ENCODE data around the gene UPF1.

DNA sequence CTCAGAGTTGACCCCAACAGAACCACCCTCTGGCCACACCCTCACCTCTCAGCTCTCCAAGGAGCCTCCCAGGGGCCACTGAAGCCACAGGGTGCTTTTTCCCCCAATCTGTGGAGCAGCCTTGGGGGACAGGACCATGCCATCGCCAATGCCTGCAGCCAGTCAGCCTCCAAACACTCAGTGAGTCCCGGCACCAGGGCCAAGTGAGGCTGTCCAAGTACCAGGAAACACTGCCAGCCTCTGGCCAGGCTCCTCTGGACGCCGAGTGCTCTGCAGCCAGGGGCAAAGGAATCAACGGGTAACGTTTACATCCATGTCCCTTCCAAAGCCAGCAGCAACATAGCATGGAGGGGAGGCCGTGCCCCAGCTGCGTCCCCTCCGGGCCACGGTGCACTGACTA, 31.1 kb upstream of the UPF1 start:
- TF ChIP-seq GATA3 (IDR thresholded peaks at IDR 0.05; ENCODE audit: low read depth, low read length) (no peak), GATA2 (IDR thresholded peaks at IDR 0.05; ENCODE audit: low read depth, low read length) (no peak)
